HG02678 (cell line): Measurements from ENCODE around the gene MYLK3.

Source experiments
- ATAC-seq: cut with Tn5 transposase; IDR thresholded peaks from one replicate; pipeline ENCODE4 v1.9.1; 2021; ENCODE audit warnings: mild to moderate bottlenecking, moderate library complexity; ENCODE audit not compliant: unreplicated experiment

The MYLK3 gene

GRCh38 chr16:46728806-46729205 is 19.3 kb downstream of the MYLK3 start:
- ATAC-seq, result no peak

GRCh38 chr16:46727630-46728029 is 20.5 kb downstream of the MYLK3 start:
- no peak for ATAC-seq

- no peak for ATAC-seq
Observed at GRCh38 chr16:46727184-46727583, 21.0 kb downstream of the MYLK3 start.

GRCh38 chr16:46721885-46722284 is 26.3 kb downstream of the MYLK3 start:
- no peak for ATAC-seq

- no peak for ATAC-seq
Observed at GRCh38 chr16:46720619-46721018, 27.5 kb downstream of the MYLK3 start.

GRCh38 chr16:46719528-46719927 is 28.6 kb downstream of the MYLK3 start:
- no peak for ATAC-seq

- no peak for ATAC-seq
Observed at GRCh38 chr16:46718214-46718613, 29.9 kb downstream of the MYLK3 start.

- ATAC-seq, result no peak
Observed at GRCh38 chr16:46717692-46718091, 30.5 kb downstream of the MYLK3 start.

- no peak for ATAC-seq
Observed at GRCh38 chr16:46715769-46716305, 32.3 kb downstream of the MYLK3 start.

- no peak for ATAC-seq
Observed at GRCh38 chr16:46714797-46715591, 33.1 kb downstream of the MYLK3 start.

GRCh38 chr16:46713634-46714033 is 34.5 kb downstream of the MYLK3 start:
- no peak for ATAC-seq

- ATAC-seq, result no peak
Observed at GRCh38 chr16:46712911-46713310, 35.2 kb downstream of the MYLK3 start.

- ATAC-seq, result no peak
Observed at GRCh38 chr16:46711106-46712058, 36.8 kb downstream of the MYLK3 start.

GRCh38 chr16:46709469-46710005 is 38.6 kb downstream of the MYLK3 start:
- no peak for ATAC-seq

- no peak for ATAC-seq
Observed at GRCh38 chr16:46706642-46707041, 41.5 kb downstream of the MYLK3 start.

GRCh38 chr16:46702030-46702429 is 46.1 kb downstream of the MYLK3 start:
- no peak for ATAC-seq

- no peak for ATAC-seq
Observed at GRCh38 chr16:46701615-46702014, 46.5 kb downstream of the MYLK3 start.

GRCh38 chr16:46700048-46700447 is 48.1 kb downstream of the MYLK3 start:
- ATAC-seq, result no peak

- no peak for ATAC-seq
Observed at GRCh38 chr16:46696957-46697356, 51.2 kb downstream of the MYLK3 start.

- no peak for ATAC-seq
Observed at GRCh38 chr16:46695937-46696336, 52.2 kb downstream of the MYLK3 start.

GRCh38 chr16:46693598-46693997 is 54.5 kb downstream of the MYLK3 start:
- no peak for ATAC-seq
